ENCODE measurements around the gene CCIN. TPM values are rescaled to one million over a fixed set of nuclear protein-coding genes. Genes with fewer than 3 reads are reported as not detected.
A peak's percentile ranks its signal among the peaks of the same experiment; 100 is the strongest.

Gene CCIN
- total RNA-seq, 4 donors from 2014 or later, result not detected

- 53 to 60% methylated on average over 3 of the region's 3 CpGs for WGBS, 2 donors
- DNase-seq (ENCODE audit: low spot score in 2 of 2), result no peak
- no peak for TF ChIP-seq CTCF (IDR thresholded peaks at IDR 0.05)
- TF ChIP-seq POLR2A (IDR thresholded peaks at IDR 0.05), result no peak
- H3K4me3 ChIP-seq (ENCODE audit: low read depth, poor library complexity, severe bottlenecking), result no peak overlapping the region
- intact Hi-C loops (cut with DNase I; ENCODE audit: low total_unique reads), result no loop called here
Measured at GRCh38 chr9:36132086-36132485, 37.1 kb upstream of the CCIN start.

- DNase-seq (ENCODE audit: low spot score in 2 of 2), result no peak
- 82 to 90% methylated on average over 9 of the region's 9 CpGs for WGBS, 2 donors
- TF ChIP-seq CTCF (IDR thresholded peaks at IDR 0.05), result no peak
- no peak for TF ChIP-seq POLR2A (IDR thresholded peaks at IDR 0.05)
- intact Hi-C loops (cut with DNase I; ENCODE audit: low total_unique reads), result no loop called here
- H3K4me3 ChIP-seq (ENCODE audit: low read depth, poor library complexity, severe bottlenecking), result no peak overlapping the region
Measured at GRCh38 chr9:36134761-36135505, 34.3 kb upstream of the CCIN start.

GRCh38 chr9:36135741-36136271 is 33.4 kb upstream of the CCIN start:
- peak in 1 of 2 donors; percentile 90 for DNase-seq (ENCODE audit: low spot score in 2 of 2)
- TF ChIP-seq CTCF (IDR thresholded peaks at IDR 0.05), result no peak
- no peak for TF ChIP-seq POLR2A (IDR thresholded peaks at IDR 0.05)

GRCh38 chr9:36136272-36136893 is 32.8 kb upstream of the CCIN start, which contains the start of gene GLIPR2:
Gene GLIPR2, plus strand, starts transcription at chr9:36136733. Its CDS starts 46 bp downstream, at chr9:36136779.
- peak in 1 of 2 donors; percentile 94 for DNase-seq (ENCODE audit: low spot score in 2 of 2)
- whole genome bisulfite sequencing, 2 donors, result 0 to 6% methylated on average over 3 to 11 of the region's 83 CpGs
- TF ChIP-seq POLR2A (IDR thresholded peaks at IDR 0.05) (peak in 1 of 2 donors; percentile 33), CTCF (IDR thresholded peaks at IDR 0.05) (no peak)
- intact Hi-C loops (cut with DNase I; ENCODE audit: low total_unique reads), result no loop called here
- peak within 1 kb of the TSS; percentile 60 for H3K4me3 ChIP-seq (ENCODE audit: low read depth, poor library complexity, severe bottlenecking)

More at GRCh38 chr9:36135741-36136271, 33.4 kb upstream of the CCIN start:
- H3K4me3 ChIP-seq (ENCODE audit: low read depth, poor library complexity, severe bottlenecking), result peak overlapping the region; percentile 60
- intact Hi-C loops (cut with DNase I; ENCODE audit: low total_unique reads), result no loop called here
- 16 to 19% methylated on average over 18 of the region's 18 CpGs for WGBS, 2 donors

- intact Hi-C loops (cut with DNase I; ENCODE audit: low total_unique reads), result no loop called here
- WGBS, 2 donors, result 1 to 3% methylated on average over 12 to 14 of the region's 40 CpGs
- peak overlapping the region; percentile 60 for H3K4me3 ChIP-seq (ENCODE audit: low read depth, poor library complexity, severe bottlenecking)
- peak in 1 of 2 donors; percentile 90 for DNase-seq (ENCODE audit: low spot score in 2 of 2)
- TF ChIP-seq CTCF (IDR thresholded peaks at IDR 0.05) (no peak), POLR2A (IDR thresholded peaks at IDR 0.05) (no peak)
Measured at GRCh38 chr9:36136894-36137391, 32.2 kb upstream of the CCIN start.
